K562 (cell line): ENCODE measurements around the gene LRFN4. TPM values are rescaled to one million over a fixed set of nuclear protein-coding genes. Genes with fewer than 3 reads are reported as not detected.

Source experiments
- ATAC-seq: fragments of 200-7000 bp; cut with Tn5 transposase; 3 replicates; pipeline ENCODE4 v1.9.1; 2020; ENCODE audit warnings: moderate library complexity
- BruUV-seq: library from RNA; stranded (reverse); fragments of 400-500 nt; replicated peaks from 2 replicates; lab custom pipeline; 2021; lab: Mats Ljungman, UMichigan
- CTCF ChIA-PET: fragments of 300-600 bp; formaldehyde crosslinking; extraction: SDS; loops from one replicate; lab custom pipeline; 2021; ENCODE audit warnings: low intra/inter-chr PET ratio; lab: Yijun Ruan, JAX
- POLR2A ChIA-PET: fragments of 300-600, 350-650 bp; sonication (Branson Sonifier 250); formaldehyde crosslinking; extraction: SDS; loops from one replicate; lab custom pipeline; 2021; ENCODE audit warnings: antibody characterized with exemption, inconsistent platforms; lab: Yijun Ruan, JAX
- DNase-seq, 4 experiments: peaks; one replicate each; pipeline versions ENCODE4 v3.0.0 to v3.0.0-alpha.2; 2011 to 2018; ENCODE audit warnings: low spot score in 3 of 4, mixed read lengths in 3 of 4; ENCODE audit errors: extremely low read depth in 1 of 4
- FAIRE-seq: peaks from 2 replicates; lab custom pipeline; 2011; peaks lifted over from hg19 to GRCh38; lab: Jason Lieb, UNC
- H2AFZ ChIP-seq: 2 replicates; pipeline ENCODE4 v1.6.0; 2011; ENCODE audit warnings: low read depth, low read length, control low read depth, inconsistent platforms
- H3K27ac ChIP-seq: fragments of 200-600 bp; 3 replicates; pipeline ENCODE4 v1.8.0; 2011; ENCODE audit warnings: low read depth, mild to moderate bottlenecking, control low read depth, inconsistent platforms, low read length, moderate library complexity, mixed read lengths; ENCODE audit errors: extremely low read depth
- H3K27me3 ChIP-seq, 2 experiments: fragments of 300-600 bp in 1 of 2; 2 replicates in 1 of 2; 3 replicates in 1 of 2; pipeline versions ENCODE4 v1.6.0 to v1.8.0; 2011; ENCODE audit warnings: inconsistent platforms in 2 of 2, low read length in 2 of 2, mild to moderate bottlenecking in 1 of 2, mixed read lengths in 1 of 2, moderate library complexity in 1 of 2; ENCODE audit not compliant: control insufficient read depth in 2 of 2, insufficient read depth in 2 of 2
- H3K36me3 ChIP-seq: fragments of 300-600 bp; 3 replicates; pipeline ENCODE4 v1.8.0; 2011; ENCODE audit warnings: mild to moderate bottlenecking, low read length, inconsistent platforms; ENCODE audit not compliant: control insufficient read depth, insufficient read depth
- H3K4me1 ChIP-seq, 2 experiments: fragments of 200-600 bp in 1 of 2; replicated peaks in 1 of 2; 2 replicates in 1 of 2; 3 replicates in 1 of 2; pipeline versions ENCODE4 v1.5.1 to v1.8.0; 2011; ENCODE audit warnings: inconsistent platforms in 2 of 2, low read length in 2 of 2, mild to moderate bottlenecking in 1 of 2, mixed read lengths in 1 of 2, moderate library complexity in 1 of 2; ENCODE audit not compliant: control insufficient read depth in 2 of 2, insufficient read depth in 2 of 2
- H3K4me2 ChIP-seq: 2 replicates; pipeline ENCODE4 v1.6.1; 2011; ENCODE audit warnings: low read length, control low read depth, inconsistent platforms, mixed read lengths; ENCODE audit not compliant: insufficient read depth
- H3K4me3 ChIP-seq: fragments of 200-600 bp; sonication (generic), shearing (Covaris generic); 2 replicates; pipeline ENCODE4 v1.5.1; 2016; ENCODE audit warnings: control low read depth, inconsistent platforms
- H3K79me2 ChIP-seq: fragments of 200-600 bp; 3 replicates; pipeline ENCODE4 v1.8.0; 2011; ENCODE audit warnings: low read length, inconsistent platforms; ENCODE audit not compliant: control insufficient read depth, insufficient read depth
- H3K9ac ChIP-seq, 2 experiments: 2 replicates each; pipeline versions ENCODE4 v1.6.0 to v1.6.1; 2011; ENCODE audit warnings: low read depth in 2 of 2, low read length in 2 of 2, control low read depth in 1 of 2, inconsistent platforms in 1 of 2, mild to moderate bottlenecking in 1 of 2, mixed read lengths in 1 of 2; ENCODE audit not compliant: insufficient read depth in 1 of 2
- H3K9me1 ChIP-seq: one replicate; pipeline ENCODE4 v1.6.0; 2011; ENCODE audit warnings: inconsistent platforms, mild to moderate bottlenecking, low read length, moderate library complexity; ENCODE audit not compliant: control insufficient read depth, insufficient read depth
- H3K9me3 ChIP-seq: replicated peaks from 2 replicates; pipeline ENCODE4 v1.5.1; 2011; ENCODE audit warnings: low read depth, low read length, inconsistent platforms; ENCODE audit not compliant: control insufficient read depth, insufficient read depth
- H4K20me1 ChIP-seq: replicated peaks from 2 replicates; pipeline ENCODE4 v1.6.1; 2011; ENCODE audit warnings: low read length, inconsistent platforms, mixed read lengths; ENCODE audit not compliant: control insufficient read depth, insufficient read depth
- ATF1 ChIP-seq, 2 experiments: fragments of 450-650 bp in 1 of 2; IDR thresholded peaks; 2 replicates each; pipeline ENCODE4 v1.6.1; 2016; ENCODE audit warnings: missing compliant biosample characterization in 1 of 2, missing genetic modification characterization in 1 of 2
- BRF1 ChIP-seq: IDR thresholded peaks from 3 replicates; pipeline ENCODE4 v1.6.1; 2011; ENCODE audit warnings: borderline replicate concordance, mild to moderate bottlenecking; ENCODE audit not compliant: insufficient read length; ENCODE audit errors: extremely low read depth
- ESRRB ChIP-seq: fragments of 250-450 bp; sonication (Bioruptor Pico); IDR thresholded peaks from 2 replicates; pipeline ENCODE4 v1.5.0; 2020; ENCODE audit warnings: mild to moderate bottlenecking, moderate library complexity, borderline replicate concordance
- HCFC1 ChIP-seq: IDR thresholded peaks from 2 replicates; pipeline ENCODE4 v1.6.1; 2012; ENCODE audit warnings: low read depth, low read length, improper control_type of control experiment
- MEIS2 ChIP-seq: fragments of 450-650 bp; IDR thresholded peaks from 2 replicates; pipeline ENCODE4 v1.6.1; 2014; ENCODE audit warnings: mild to moderate bottlenecking; ENCODE audit not compliant: partially characterized antibody
- PKNOX1 ChIP-seq: fragments of 450-650 bp; IDR thresholded peaks from 2 replicates; pipeline ENCODE4 v1.6.1; 2016
- ZBTB17 ChIP-seq: fragments of 450-650 bp; formaldehyde crosslinking; IDR thresholded peaks from 2 replicates; pipeline ENCODE4 v1.4.0; 2020; ENCODE audit warnings: mild to moderate bottlenecking
- ZFP36 ChIP-seq: fragments of 150-350 bp; IDR thresholded peaks from 2 replicates; pipeline ENCODE4 v1.6.1; 2018; ENCODE audit warnings: low read length, low read depth; ENCODE audit not compliant: partially characterized antibody
- ZNF143 ChIP-seq: sonication (generic); formaldehyde crosslinking; IDR thresholded peaks from 2 replicates; pipeline ENCODE4 v1.9.0; 2022; ENCODE audit warnings: mild to moderate bottlenecking, missing genetic modification reagents
- WGBS: fragments of 100-300 bp; shearing (Covaris generic); methylation state at CpG from one replicate; pipeline ENCODE4 v1.1.6; 2016; ENCODE audit warnings: low coverage, mixed read lengths; ENCODE audit not compliant: insufficient coverage; ENCODE audit errors: missing lambda C conversion rate; 5-methylcytosine and 5-hydroxymethylcytosine counted together
- in situ Hi-C: fragments of 300-500 bp; cut with MboI; formaldehyde crosslinking; loops from 4 replicates; pipeline ENCODE4 v1.15.0; 2018; ENCODE audit warnings: inconsistent platforms, mixed read lengths
- intact Hi-C: fragments of 100-400 bp; cut with micrococcal nuclease; formaldehyde crosslinking; loops from 2 replicates; pipeline ENCODE4 v1.14.2; 2022
- polyA plus RNA-seq, 8 experiments: library from polyadenylated mRNA; depleted of rRNA in 4 of 8; stranded (reverse) in 5 of 8; unstranded in 3 of 8; fragments of >200 nt; fragmentation: Nextera tagmentation in 2 of 8; fragmentation: Illumina TruSeq in 1 of 8; extraction: Ambion mirVana in 2 of 8; extraction: Trizol in 1 of 8; gene quantifications; 2 replicates each; pipeline versions ENCODE4 v1.2.1 to v1.2.3, GENCODE V29; 2011 to 2014; ENCODE audit warnings: inconsistent platforms in 1 of 8, missing spikeins in 1 of 8
- total RNA-seq, 7 experiments: library from RNA; depleted of rRNA in 6 of 7; stranded (reverse); fragments of >200 nt in 6 of 7; fragmentation: Illumina TruSeq in 2 of 7; extraction: Trizol in 2 of 7; gene quantifications; 2 replicates each; pipeline versions ENCODE4 v1.2.1 to v1.2.3, GENCODE V29; 2011 to 2021; ENCODE audit warnings: low replicate concordance in 1 of 7
- TF ChIP-seq, protein P1 (sequence below): sonication (generic); formaldehyde crosslinking; IDR thresholded peaks from 2 replicates; pipeline ENCODE4 v1.5.0; 2020; ENCODE audit warnings: missing genetic modification reagents
- TF ChIP-seq, protein P2 (sequence below): sonication (generic); formaldehyde crosslinking; IDR thresholded peaks from 2 replicates; pipeline ENCODE4 v1.9.0; 2022; ENCODE audit warnings: mild to moderate bottlenecking, missing genetic modification reagents
- TF ChIP-seq, protein P3 (sequence below), 2 experiments: IDR thresholded peaks in 1 of 2; conservative IDR thresholded peaks in 1 of 2; 2 replicates each; pipeline ENCODE4 v1.6.1; 2016; ENCODE audit warnings: low read depth in 2 of 2, mild to moderate bottlenecking in 1 of 2, missing compliant biosample characterization in 1 of 2, missing genetic modification characterization in 1 of 2, moderate library complexity in 1 of 2

LRFN4 gene
- total and polyA plus RNA-seq, 9 of the 15 experiments (the other 6 are each of a cell fraction or from before 2014, with no cell fraction given): 0.10 to 60.1 (median 6.7) TPM

GRCh38 chr11:66881927-66882452, 25.1 kb downstream of the LRFN4 start:
- no peaks in the 10 kb centered on the region for H3K9me1 ChIP-seq
- no peaks in the 10 kb centered on the region for H3K79me2 ChIP-seq
- peaks cover 23 to 66% of the 10 kb centered on the region in 2 experiments; a peak in 4 of 5 replicates for H3K4me1 ChIP-seq
- 53% methylated on average over 8 of the region's 9 CpGs for whole genome bisulfite sequencing
- TF ChIP-seq ZFP36 (no peak), ESRRB (CRISPR knock-in tag) (no peak), BRF1 (no peak), MEIS2 (peak; percentile 91), PKNOX1 (peak; percentile 77), HCFC1 (peak; percentile 72), ATF1 (CRISPR knock-in tag; IDR thresholded peaks at IDR 0.05) (no peak), ATF1 (tag; IDR thresholded peaks at IDR 0.05) (0 out of 2 replicates have a peak, but pooled peaks have one; percentile 10), ZBTB17 (CRISPR knock-in tag) (peak; percentile 85; the same call in 1 of the 2 replicates), ZNF143 (CRISPR knock-in tag) (peak; percentile 73; the same call in 1 of the 2 replicates)
- TF ChIP-seq, protein P1, sequence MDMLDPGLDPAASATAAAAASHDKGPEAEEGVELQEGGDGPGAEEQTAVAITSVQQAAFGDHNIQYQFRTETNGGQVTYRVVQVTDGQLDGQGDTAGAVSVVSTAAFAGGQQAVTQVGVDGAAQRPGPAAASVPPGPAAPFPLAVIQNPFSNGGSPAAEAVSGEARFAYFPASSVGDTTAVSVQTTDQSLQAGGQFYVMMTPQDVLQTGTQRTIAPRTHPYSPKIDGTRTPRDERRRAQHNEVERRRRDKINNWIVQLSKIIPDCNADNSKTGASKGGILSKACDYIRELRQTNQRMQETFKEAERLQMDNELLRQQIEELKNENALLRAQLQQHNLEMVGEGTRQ: peak; percentile 40
- TF ChIP-seq, protein P2, sequence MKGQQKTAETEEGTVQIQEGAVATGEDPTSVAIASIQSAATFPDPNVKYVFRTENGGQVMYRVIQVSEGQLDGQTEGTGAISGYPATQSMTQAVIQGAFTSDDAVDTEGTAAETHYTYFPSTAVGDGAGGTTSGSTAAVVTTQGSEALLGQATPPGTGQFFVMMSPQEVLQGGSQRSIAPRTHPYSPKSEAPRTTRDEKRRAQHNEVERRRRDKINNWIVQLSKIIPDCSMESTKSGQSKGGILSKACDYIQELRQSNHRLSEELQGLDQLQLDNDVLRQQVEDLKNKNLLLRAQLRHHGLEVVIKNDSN (CRISPR knock-in tag): peak; percentile 67; the same call in 1 of the 2 replicates
- TF ChIP-seq, protein P3, sequence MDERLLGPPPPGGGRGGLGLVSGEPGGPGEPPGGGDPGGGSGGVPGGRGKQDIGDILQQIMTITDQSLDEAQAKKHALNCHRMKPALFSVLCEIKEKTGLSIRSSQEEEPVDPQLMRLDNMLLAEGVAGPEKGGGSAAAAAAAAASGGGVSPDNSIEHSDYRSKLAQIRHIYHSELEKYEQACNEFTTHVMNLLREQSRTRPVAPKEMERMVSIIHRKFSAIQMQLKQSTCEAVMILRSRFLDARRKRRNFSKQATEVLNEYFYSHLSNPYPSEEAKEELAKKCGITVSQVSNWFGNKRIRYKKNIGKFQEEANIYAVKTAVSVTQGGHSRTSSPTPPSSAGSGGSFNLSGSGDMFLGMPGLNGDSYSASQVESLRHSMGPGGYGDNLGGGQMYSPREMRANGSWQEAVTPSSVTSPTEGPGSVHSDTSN (CRISPR knock-in tag; IDR thresholded peaks at IDR 0.05; ENCODE audit: low read depth): no peak
- TF ChIP-seq, protein P3 (tag; conservative IDR thresholded peaks at IDR 0.05; ENCODE audit: low read depth): peak; percentile 93
- H3K27me3 ChIP-seq: no peaks in the 10 kb centered on the region
- DNase-seq: no peak
- peak overlapping the region in 1 of 2 experiments; percentile 78; a peak in 2 of 4 replicates for H3K9ac ChIP-seq
- H3K36me3 ChIP-seq: no peaks in the 10 kb centered on the region
- intact Hi-C loops (loop anchor here (2.0 kb wide), 1 partner anchor 47 kb away; no protein-coding TSS in a partner anchor), in situ Hi-C loops (no loop called here)
- FAIRE-seq: no peak
- POLR2A ChIA-PET: interaction anchor here (0.6 to 0.9 kb wide), 3 partner anchors 11 to 371 kb away, joined by 3 read pairs; partner anchors contain the start of gene BBS1
- H3K4me2 ChIP-seq: no peak overlapping the region
- H3K27ac ChIP-seq: no peak overlapping the region
- no peaks in the 10 kb centered on the region for H4K20me1 ChIP-seq
- BruUV-seq: no TSS peak
- H2AFZ ChIP-seq: 0 out of 2 replicates have a peak overlapping the region, but pooled peaks have one; percentile 2
- H3K9me3 ChIP-seq: no peaks in the 10 kb centered on the region
- ATAC-seq: no peak
- H3K4me3 ChIP-seq: no peak overlapping the region
- CTCF ChIA-PET: interaction anchor here (0.6 to 2.6 kb wide), 2 partner anchors 141 to 188 kb away, joined by 3 to 18 read pairs; partner anchors contain the start of gene SYT12
